GM18951 (cell line): ENCODE results near the gene PSME3IP1.

Experiments
- POLR2A ChIP-seq: IDR thresholded peaks from 4 replicates; pipeline ENCODE4 v1.6.1; 2011; ENCODE audit warnings: mild to moderate bottlenecking; ENCODE audit not compliant: insufficient read length, insufficient read depth; ENCODE audit errors: extremely low read depth
- in situ Hi-C: fragments of 300-500 bp; cut with MboI; formaldehyde crosslinking; loops from one replicate; pipeline ENCODE4 v1.12.0; 2022; ENCODE audit warnings: low sequenced_read_pairs, mixed read lengths, inconsistent platforms; ENCODE audit not compliant: unreplicated experiment

PSME3IP1 gene

DNA sequence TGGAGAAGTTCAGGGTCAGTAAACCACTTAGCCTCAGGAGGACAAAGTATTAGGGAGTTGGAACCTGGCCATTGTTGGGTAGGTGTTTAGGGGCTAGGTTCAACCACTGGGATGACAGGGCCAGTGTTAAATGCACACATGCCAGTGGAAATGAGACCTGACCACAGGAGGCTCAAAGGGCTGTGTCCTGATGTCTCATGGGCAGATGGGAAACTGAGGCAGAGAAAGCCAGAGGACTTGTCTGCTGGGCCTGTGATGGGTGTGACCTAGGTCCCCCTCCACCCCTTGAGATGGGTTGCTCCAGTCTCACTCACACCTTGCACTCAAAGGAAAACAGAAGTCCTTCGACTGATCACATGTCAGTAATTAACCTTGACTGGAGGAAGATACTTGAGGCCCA lies 77.4 kb downstream of the PSME3IP1 start:
- no peak for TF ChIP-seq POLR2A
- in situ Hi-C loops = no loop called here

DNA sequence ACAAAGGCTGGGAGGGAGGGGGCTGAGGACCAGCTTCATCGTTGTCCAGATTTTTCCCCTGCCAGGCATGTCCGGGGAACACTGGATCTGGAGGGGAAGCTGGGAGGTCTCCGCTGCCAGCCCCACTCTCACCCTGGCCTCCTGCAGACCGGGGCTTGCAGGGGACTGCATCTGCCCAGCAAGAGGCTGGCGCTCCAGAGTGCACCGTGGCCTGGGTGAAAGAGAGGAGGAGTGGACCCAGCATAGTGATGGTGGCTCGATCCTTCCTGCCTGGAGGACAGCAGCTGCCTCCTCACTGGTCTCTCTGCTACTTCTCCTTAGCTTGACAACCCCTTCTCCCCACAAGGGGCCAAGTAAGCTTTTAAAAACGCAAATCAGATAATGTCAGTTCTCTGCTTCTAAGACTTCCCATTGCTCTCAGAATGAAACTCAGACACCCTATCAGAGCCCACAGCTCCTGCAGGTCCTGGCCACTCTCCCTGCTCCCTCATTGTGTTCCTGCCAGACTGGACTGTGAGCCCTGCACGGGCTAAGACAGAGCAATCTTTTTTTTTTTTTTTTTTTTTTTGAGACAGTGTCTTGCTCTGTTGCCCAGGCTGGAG lies 78.4 kb downstream of the PSME3IP1 start:
- in situ Hi-C loops = no loop called here

DNA sequence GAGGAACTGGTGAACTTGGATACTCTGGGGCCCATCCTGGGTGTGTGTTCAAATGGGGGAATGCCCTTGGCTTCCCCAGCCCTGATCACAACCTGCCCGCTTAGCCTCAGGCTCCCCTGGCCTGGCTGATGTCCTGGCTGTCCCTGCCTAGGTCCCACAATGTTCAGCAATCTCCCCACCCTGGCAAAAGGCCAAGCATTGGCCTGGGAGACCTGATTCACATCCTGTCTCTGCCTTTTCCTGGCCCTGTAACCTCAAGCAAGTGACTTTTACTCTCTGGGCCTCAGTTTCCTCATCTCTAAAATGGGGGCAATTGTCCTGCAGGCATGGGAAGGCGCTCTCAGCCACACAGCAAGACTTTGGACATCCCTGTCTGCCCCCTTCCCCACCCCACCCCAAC lies 79.1 kb downstream of the PSME3IP1 start:
- no peak for TF ChIP-seq POLR2A
- in situ Hi-C loops = no loop called here

More for the DNA sequence above, 78.4 kb downstream of the PSME3IP1 start:
- no peak for TF ChIP-seq POLR2A

DNA sequence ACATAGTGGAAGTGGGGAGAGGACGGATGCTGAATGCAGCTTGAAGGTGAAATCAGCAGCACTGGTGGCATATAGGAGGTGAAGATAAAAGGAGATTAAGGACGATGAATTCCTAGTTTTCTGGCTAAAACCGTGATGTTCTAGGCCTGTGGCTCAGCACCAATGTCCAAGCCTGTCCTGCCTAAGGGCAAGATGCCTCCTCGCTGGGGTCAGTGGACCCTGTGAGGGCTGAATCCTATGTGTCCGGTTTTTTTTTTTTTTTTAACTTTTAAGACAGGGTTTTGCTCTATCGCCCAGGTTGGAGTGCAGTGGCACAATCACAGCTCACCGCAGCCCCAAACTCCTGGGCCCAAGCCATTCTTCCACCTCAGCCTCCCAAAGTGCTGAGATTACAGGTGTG lies 80.7 kb downstream of the PSME3IP1 start:
- in situ Hi-C loops = no loop called here
- TF ChIP-seq POLR2A = no peak

DNA sequence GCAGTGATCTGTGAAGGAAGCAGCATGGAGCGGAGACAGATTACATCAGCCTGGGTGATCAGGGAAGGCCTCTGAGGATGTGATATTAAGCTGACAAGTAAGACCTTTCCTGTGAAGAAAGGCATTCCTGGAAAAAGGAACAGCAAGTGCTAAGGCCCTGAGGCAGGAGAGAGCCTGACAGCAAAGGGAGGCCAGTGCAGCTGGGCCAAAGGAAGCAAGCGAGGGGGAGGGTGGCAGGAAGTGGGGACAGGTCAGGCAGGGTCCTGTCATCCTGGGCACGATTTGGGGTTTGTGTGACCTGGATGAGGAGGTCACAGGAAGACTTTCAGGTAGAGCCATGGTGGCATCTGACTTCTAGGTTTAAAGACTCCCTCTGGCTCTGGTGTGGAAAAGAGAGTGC lies 81.1 kb downstream of the PSME3IP1 start:
- in situ Hi-C loops = no loop called here
- no peak for TF ChIP-seq POLR2A

DNA sequence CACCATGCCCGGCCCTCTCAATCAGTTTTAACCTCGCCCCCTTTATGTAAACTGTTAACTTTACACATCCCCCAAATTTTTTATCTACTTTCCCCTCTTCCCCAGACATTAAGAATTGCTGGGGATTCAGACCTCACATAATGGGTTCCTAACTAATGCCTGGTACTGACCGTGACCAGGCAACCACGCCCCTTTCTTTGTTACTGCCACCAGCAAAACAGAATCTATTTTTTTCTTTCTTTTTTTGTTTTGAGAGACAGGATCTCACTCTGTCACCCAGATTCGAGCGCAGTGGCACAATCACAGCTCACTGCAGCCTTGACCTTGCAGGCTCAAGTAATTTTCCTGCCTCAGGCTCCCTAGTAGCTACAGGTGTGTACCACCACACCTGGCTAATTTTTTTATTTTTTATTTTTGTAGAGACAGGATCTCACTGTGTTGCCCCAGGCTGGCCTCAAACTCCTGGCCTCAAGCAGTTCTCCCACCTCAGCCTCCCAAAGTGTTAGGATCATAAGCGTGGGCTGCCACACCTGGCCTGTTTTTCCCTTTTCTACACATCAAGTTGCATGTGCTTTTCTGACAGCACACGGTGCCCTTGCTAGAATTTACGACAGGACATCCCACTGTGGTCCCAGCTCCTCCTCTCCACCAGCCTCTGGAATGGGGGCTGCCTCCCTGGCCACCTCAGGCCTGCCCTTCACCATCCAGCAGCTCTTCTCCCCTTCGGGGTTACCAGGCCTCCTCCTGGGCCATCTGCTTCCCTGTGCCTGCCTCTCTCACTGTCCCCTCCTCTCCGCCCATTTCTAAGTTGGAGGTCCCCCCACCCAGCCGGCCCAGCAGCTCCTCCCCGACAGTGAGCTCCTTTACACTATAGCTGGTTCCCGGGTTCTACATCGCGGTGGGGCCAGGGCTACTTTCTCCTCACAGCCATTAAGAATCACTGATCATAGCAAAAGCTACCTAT lies 82.7 kb downstream of the PSME3IP1 start:
- no peak for TF ChIP-seq POLR2A

More for the DNA sequence above, 82.7 kb downstream of the PSME3IP1 start:
- in situ Hi-C loops = no loop called here
